Thyroid gland (tissue), 4 donors: ENCODE measurements around the gene OR2S2. TPM values are rescaled to one million over a fixed set of nuclear protein-coding genes. Genes with fewer than 3 reads are reported as not detected.

Source experiments
- DNase-seq, 2 donors: peaks; one replicate each; pipeline ENCODE4 v3.0.0-alpha.2; 2019
- H3K27ac ChIP-seq, 3 donors: fragments of 200-600 bp; sonication (generic); 1 replicate in 2 of 3; 2 replicates in 1 of 3; pipeline ENCODE4 v1.5.1; 2016 to 2019; ENCODE audit warnings: mild to moderate bottlenecking in 1 of 3, moderate library complexity in 1 of 3
- H3K27me3 ChIP-seq: fragments of 200-600 bp; sonication (generic); one replicate; pipeline ENCODE4 v1.5.1; 2019
- H3K36me3 ChIP-seq, 2 donors: fragments of 200-600 bp; sonication (generic); one replicate each; pipeline ENCODE4 v1.5.1; 2016 to 2019
- H3K4me1 ChIP-seq, 2 donors: fragments of 200-600 bp; sonication (generic); one replicate each; pipeline ENCODE4 v1.5.1; 2017 to 2019
- H3K4me3 ChIP-seq, 3 donors: fragments of 200-600 bp; sonication (generic); replicated peaks in 1 of 3; 1 replicate in 2 of 3; 2 replicates in 1 of 3; pipeline ENCODE4 v1.5.1; 2016; ENCODE audit warnings: mild to moderate bottlenecking in 1 of 3
- H3K9me3 ChIP-seq: fragments of 200-600 bp; sonication (generic); one replicate; pipeline ENCODE4 v1.5.1; 2017
- POLR2A ChIP-seq, 2 donors: fragments of 450-650 bp; IDR thresholded peaks; one replicate each; pipeline ENCODE4 v1.6.1; 2017; ENCODE audit warnings: antibody characterized with exemption in 2 of 2, mild to moderate bottlenecking in 2 of 2, moderate library complexity in 1 of 2
- whole genome bisulfite sequencing, 2 donors: methylation state at CpG; one replicate each; pipeline ENCODE4 v1.1.5; 2017; 5-methylcytosine and 5-hydroxymethylcytosine counted together
- intact Hi-C: fragments of 100-400 bp; cut with DNase I; formaldehyde crosslinking; loops from one replicate; pipeline ENCODE4 v1.15.1; 2023
- total RNA-seq, 4 donors: library from RNA; depleted of rRNA; stranded (reverse); fragments of >200 nt; gene quantifications; one replicate each; pipeline ENCODE4 v1.2.3, GENCODE V29; 2016
- TF ChIP-seq, protein P1 (sequence below), 6 experiments: fragments of 200-600 bp in 3 of 6; fragments of 450-650 bp in 3 of 6; sonication (generic) in 3 of 6; IDR thresholded peaks; one replicate each; pipeline ENCODE4 v1.5.1; 2016 to 2019; ENCODE audit warnings: antibody characterized with exemption in 6 of 6, mild to moderate bottlenecking in 2 of 6, inconsistent platforms in 1 of 6, moderate library complexity in 1 of 6

Gene OR2S2
- total RNA-seq, 4 donors from 2014 or later: not detected

DNA sequence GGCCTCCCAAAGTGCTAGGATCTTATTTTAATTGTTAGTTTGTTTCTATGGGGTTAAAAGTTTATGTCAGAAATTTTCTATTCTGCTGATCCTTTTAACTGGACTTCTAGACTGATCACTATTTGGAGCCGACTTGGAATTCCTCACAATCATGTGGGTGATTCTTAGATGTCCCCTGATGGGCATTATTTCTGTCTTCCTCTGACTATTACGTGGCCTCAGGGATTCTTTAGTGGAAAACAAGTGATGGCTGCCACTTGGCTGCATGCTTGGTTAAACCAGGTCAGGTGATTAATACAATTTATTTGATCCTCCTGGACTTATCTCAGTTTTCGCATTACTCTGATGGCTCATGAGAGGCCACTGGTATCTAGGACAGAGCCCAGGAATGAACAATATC is 32.2 kb upstream of the OR2S2 start:
- H3K9me3 ChIP-seq: no peaks in the 10 kb centered on the region
- intact Hi-C loops: no loop called here
- no peak for TF ChIP-seq POLR2A (IDR thresholded peaks at IDR 0.05)
- TF ChIP-seq, protein P1, sequence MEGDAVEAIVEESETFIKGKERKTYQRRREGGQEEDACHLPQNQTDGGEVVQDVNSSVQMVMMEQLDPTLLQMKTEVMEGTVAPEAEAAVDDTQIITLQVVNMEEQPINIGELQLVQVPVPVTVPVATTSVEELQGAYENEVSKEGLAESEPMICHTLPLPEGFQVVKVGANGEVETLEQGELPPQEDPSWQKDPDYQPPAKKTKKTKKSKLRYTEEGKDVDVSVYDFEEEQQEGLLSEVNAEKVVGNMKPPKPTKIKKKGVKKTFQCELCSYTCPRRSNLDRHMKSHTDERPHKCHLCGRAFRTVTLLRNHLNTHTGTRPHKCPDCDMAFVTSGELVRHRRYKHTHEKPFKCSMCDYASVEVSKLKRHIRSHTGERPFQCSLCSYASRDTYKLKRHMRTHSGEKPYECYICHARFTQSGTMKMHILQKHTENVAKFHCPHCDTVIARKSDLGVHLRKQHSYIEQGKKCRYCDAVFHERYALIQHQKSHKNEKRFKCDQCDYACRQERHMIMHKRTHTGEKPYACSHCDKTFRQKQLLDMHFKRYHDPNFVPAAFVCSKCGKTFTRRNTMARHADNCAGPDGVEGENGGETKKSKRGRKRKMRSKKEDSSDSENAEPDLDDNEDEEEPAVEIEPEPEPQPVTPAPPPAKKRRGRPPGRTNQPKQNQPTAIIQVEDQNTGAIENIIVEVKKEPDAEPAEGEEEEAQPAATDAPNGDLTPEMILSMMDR (IDR thresholded peaks at IDR 0.05): no peak
- H3K27ac ChIP-seq: no peak overlapping the region
- H3K4me3 ChIP-seq: no peak overlapping the region
- no peaks in the 10 kb centered on the region for H3K36me3 ChIP-seq
- H3K4me1 ChIP-seq: peaks cover 0 to 15% of the 10 kb centered on the region in 2 donors
- WGBS, 2 donors: 83 to 94% methylated on average over 3 of the region's 3 CpGs
- no peak for DNase-seq
- H3K27me3 ChIP-seq: no peaks in the 10 kb centered on the region

DNA sequence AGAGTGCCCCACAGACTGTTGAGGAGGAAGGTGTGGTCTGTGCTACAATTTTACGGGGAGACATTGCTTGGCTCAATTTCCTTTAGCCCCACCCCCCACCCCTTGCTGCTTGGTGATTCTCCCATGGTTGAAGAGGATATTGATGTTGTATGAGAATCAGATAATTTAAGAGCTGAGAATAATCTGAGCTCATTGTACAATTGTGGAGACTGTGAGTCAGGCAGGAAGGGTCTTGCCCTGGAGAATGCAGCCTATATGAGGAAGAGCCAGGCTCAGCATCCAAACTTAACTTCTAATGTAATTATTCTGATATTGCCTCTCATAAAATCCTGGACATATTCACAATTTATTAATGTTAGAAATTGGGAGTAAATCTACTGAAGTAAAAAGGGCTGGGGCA is 26.1 kb upstream of the OR2S2 start:
- no peak for DNase-seq
- Histone ChIP-seq H3K9me3 (no peaks in the 10 kb centered on the region), H3K36me3 (no peaks in the 10 kb centered on the region), H3K4me1 (no peaks in the 10 kb centered on the region), H3K4me3 (no peak overlapping the region), H3K27ac (no peak overlapping the region), H3K27me3 (no peaks in the 10 kb centered on the region)
- intact Hi-C loops: no loop called here
- 70 to 77% methylated on average over 1 of the region's 1 CpG for WGBS, 2 donors
- TF ChIP-seq, protein P1 (IDR thresholded peaks at IDR 0.05): no peak
- no peak for TF ChIP-seq POLR2A (IDR thresholded peaks at IDR 0.05)

DNA sequence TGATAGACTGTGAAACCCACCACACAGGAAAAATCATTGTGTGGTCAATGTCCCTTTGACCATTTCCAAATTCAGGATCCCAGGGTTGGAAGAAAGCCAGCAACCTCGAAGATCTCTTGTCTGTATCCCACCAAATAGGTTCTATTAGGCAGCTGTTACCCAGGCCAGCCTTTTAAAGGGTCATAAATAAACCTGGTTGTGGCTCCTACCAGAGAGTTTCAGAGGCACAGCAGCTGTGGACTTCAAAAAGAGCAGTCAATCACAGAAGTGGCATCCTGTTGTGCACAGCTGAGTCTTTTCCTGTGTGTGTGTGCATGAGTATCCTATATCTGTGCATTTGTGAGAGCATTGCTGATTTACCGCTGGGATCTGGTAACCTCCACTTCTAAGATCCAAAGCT is 23.7 kb upstream of the OR2S2 start:
- Histone ChIP-seq H3K27ac (no peak overlapping the region), H3K9me3 (no peaks in the 10 kb centered on the region), H3K27me3 (no peaks in the 10 kb centered on the region), H3K36me3 (no peaks in the 10 kb centered on the region), H3K4me1 (no peaks in the 10 kb centered on the region), H3K4me3 (no peak overlapping the region)
- TF ChIP-seq, protein P1 (IDR thresholded peaks at IDR 0.05): no peak
- no peak for TF ChIP-seq POLR2A (IDR thresholded peaks at IDR 0.05)
- 0 to 25% methylated on average over 2 of the region's 2 CpGs for WGBS, 2 donors
- intact Hi-C loops: no loop called here
- no peak for DNase-seq

DNA sequence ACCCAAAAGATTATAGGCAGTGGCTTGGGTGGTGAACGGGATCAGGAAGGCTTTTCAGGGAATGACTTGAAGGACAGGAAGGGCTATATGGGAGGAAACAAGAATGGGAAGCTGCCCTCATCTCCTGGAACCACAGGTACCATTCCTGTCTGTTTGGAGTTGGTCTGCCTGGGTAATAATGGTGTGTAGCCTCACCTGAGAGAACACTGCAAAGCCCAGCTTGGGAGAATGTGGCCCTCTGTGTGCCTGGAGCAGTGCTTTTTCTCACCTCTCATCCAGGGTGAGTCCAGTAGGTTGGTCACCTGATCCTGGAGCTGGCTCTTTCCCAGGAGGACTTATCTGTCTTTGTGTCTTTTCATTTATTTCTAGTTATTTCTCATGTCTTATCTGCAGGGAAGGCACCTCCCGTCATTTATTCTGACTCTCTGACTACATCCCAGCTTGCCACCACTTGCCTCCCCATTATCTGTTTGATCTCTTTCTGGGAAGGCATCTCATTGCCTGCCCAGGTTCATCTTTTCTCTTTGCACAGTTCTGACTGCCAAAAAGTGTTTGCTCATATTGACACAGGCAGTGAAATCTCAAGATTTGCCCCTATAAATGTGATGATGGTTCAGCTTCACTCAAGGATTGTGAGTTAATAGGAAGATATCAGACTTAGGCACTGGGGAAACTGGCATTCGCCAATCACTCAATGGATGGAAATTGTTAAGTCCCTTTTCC is 22.5 kb upstream of the OR2S2 start:
- no peak overlapping the region for H3K4me3 ChIP-seq
- intact Hi-C loops: no loop called here
- no peak for DNase-seq

DNA sequence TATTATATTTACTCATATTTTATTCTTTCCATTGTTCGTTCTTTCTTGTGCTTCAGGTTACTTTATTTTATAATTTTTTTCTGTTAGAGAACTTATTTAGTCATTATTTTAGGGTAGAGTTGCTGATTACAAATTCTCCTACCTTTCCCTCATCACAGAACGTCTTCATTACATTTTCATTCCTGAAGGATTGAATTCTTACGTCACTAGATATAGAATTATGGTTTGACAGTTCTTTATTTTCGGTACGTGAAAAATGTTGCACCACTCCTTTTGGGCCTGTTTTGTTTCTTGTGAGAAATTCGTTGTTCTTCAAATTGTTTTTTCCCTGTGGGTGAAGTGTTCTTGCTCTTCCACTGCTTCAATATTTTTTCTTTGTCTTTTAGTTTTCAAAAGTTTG is 20.8 kb upstream of the OR2S2 start:
- H3K4me3 ChIP-seq: no peak overlapping the region
- no peak overlapping the region for H3K27ac ChIP-seq
- no peaks in the 10 kb centered on the region for H3K9me3 ChIP-seq
- H3K36me3 ChIP-seq: no peaks in the 10 kb centered on the region
- no peaks in the 10 kb centered on the region for H3K4me1 ChIP-seq
- intact Hi-C loops: no loop called here
- WGBS, 2 donors: 89 to 90% methylated on average over 6 of the region's 6 CpGs
- no peaks in the 10 kb centered on the region for H3K27me3 ChIP-seq
- no peak for TF ChIP-seq POLR2A (IDR thresholded peaks at IDR 0.05)
- no peak for DNase-seq

More for the DNA sequence above, 22.5 kb upstream of the OR2S2 start:
- H3K4me1 ChIP-seq: no peaks in the 10 kb centered on the region
- no peaks in the 10 kb centered on the region for H3K9me3 ChIP-seq
- no peak overlapping the region for H3K27ac ChIP-seq
- no peak for TF ChIP-seq POLR2A (IDR thresholded peaks at IDR 0.05)
- TF ChIP-seq, protein P1 (IDR thresholded peaks at IDR 0.05): no peak
- no peaks in the 10 kb centered on the region for H3K36me3 ChIP-seq
- no peaks in the 10 kb centered on the region for H3K27me3 ChIP-seq
- WGBS, 2 donors: 83 to 89% methylated on average over 3 of the region's 3 CpGs
